OCI-LY3 (cell line): ENCODE measurements around the gene SLC17A3.

Experiments used
- CTCF ChIP-seq: fragments of 200-600, 300-600 bp; sonication (generic); IDR thresholded peaks from 2 replicates; pipeline ENCODE4 v1.5.1; 2014; ENCODE audit warnings: antibody characterized with exemption, low read length, low read depth
- EZH2phosphoT487 ChIP-seq: fragments of 200-600 bp; shearing (Covaris generic); IDR thresholded peaks from 2 replicates; pipeline ENCODE4 v1.6.1; 2018; ENCODE audit warnings: antibody characterized with exemption, mixed run types, low read depth

GRCh38 chr6:25875563-25875905 is 1.5 kb upstream of the SLC17A3 start:
- TF ChIP-seq CTCF (no peak), EZH2phosphoT487 (no peak)
